GM18909 (cell line): ENCODE results near the gene CAPS.
"Not testable (repeated sequence)": the region's sequence is repeated elsewhere in the genome, so short reads cannot be mapped to it uniquely, and the experiment has no call there.

Experiments
- ATAC-seq: cut with Tn5 transposase; IDR thresholded peaks from one replicate; pipeline ENCODE4 v1.9.1; 2021; ENCODE audit warnings: mild to moderate bottlenecking; ENCODE audit not compliant: unreplicated experiment, poor library complexity

Gene CAPS

DNA sequence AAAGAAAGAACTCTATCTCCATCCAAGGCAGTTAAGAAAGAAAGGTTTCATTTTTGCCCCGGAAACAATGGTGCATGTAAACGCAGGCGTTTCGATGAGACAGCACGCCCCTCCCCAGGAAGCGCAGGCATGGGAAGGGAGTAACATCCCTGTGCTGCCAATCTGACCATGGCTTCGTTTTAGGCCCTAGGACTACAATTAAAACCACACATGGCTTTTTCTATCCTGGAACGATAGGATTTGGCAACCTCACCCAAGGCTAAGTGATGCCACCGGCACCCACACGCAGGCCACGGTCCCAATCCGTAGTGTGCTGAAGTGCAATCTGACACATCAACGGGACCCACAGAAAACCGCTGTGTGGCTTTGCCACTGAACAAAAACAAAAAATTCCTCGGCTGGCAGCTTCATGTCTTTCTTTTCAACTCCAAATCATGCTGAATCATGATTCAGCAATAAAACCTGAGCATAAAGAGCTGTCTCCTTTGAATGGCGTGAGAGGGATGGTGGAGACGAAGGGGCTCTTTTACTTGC, 39.7 kb downstream of the CAPS start:
- ATAC-seq, result no peak

DNA sequence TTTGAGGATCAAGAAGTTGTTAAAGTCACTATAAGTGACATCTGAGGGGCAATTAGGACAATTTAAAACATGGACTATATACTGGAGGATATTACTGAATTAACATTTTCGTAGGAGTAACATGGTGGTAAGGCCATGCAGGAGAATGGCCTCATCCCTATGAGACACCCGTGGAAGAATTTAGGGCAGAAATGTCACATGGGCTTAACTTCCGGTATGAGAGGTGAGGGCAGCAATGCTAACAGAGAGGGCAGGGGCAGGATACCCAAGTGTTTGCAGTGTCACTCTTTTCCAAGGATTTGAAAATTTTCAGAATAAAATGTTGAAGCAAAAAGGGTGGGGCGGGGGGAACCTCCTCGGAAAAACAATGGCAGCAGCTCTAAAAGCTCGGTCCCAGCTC, 40.2 kb downstream of the CAPS start:
- ATAC-seq, result no peak

DNA sequence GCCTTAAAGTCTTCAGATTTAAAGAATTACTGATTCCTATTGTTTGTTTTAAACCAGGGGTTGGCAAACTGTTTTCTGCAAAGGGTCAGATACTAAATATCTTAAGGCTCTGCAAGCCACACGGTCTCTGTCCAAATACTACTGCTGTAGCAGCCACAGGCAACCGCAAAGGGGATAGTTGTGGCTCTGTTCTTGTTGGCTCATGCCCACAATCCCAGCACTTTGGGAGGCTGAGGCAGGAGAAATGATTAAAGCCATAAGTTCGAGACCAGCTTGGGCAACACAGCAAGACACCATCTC, 41.5 kb downstream of the CAPS start:
- ATAC-seq, result no peak

DNA sequence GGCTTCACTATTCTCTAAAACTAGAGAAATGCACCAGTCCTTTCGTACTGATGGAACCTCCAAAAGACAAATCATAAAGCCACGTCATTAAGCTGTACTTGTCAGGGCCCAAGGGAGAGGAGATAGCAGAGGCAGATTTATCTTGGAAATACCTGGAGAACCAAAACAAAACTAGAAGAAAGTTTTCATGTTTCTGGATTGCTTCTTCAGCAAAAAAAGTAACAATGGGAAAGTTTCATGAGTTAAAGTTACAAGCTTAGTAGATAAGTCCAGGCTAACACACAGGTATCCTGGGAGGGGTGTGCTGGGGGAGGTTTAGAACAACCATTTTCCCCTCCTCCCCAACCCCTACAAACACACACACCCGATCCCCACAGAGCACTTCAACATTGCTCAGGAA, 42.3 kb downstream of the CAPS start:
- ATAC-seq, result no peak

DNA sequence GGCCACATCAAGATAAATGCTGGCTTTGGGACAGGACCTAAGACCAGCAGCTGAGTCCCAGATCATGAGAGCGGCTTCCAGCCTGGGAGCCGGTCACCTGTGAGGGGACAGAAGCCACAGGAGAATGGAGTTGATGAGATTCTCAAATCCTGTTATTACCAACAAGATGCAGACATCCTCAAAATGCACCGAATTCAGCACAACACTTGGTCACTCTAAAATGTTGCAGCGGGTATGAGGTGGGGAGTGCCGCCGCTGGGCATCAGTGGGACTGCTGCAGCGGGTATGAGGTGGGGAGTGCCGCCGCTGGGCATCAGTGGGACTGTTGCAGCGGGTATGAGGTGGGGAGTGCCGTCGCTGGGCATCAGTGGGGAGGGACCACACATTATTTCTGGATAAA, 42.7 kb downstream of the CAPS start:
- ATAC-seq, result no peak

DNA sequence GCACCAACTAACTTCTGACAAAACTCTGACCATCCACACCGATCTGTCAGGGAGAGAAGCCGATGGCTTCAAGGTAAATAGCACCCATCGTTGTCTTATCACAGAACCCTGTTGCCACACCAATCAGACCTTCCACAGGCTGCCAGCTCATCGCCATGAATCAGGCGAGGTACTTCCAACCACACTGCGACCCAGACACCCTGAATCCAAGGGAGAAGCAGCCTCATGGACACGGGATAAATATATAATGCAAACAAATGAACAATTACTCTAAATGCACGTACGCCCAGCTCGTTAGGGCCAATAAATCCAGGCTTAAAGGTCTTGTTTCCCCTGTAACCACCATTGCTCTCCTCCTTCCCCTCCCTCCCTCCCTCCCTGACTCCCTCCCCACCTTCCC, 43.1 kb downstream of the CAPS start:
- no peak for ATAC-seq

DNA sequence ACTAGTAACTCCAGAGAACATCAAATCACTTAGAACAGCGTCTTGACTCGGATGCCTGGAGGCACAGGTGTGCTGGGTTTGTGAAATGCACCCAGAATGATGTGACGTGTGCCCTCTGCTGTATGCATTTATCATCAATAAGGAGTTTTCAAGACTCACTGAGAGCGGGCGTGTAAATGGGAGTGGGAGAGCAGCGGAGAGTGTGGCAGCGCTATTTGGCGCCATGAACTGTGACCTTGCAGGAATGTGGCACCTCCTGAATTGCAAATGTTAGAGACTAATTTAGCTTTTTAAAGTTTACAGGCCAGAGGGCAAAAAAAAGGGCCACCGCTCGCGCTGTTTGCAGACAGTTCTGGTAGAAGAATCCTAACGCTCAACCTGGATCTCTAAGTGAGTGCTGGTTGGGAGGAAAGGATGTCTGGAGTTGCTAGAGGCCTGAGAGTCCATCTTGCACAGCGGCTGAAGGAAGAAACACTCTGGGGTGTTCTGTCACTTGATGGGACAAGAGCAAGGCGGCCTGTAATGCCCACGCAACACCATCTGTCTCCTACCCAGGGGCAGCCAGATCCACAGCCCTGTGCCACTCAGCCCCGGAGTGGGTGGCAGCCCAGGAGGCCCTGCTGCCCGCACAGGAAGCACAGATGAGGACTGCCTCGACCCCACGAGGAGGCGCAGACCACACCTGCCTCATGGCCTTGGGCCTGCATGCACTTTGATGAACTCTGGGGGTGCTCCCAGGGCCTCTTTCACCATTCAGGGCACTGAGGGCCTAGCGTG, 44.2 kb downstream of the CAPS start:
- ATAC-seq, result no peak

DNA sequence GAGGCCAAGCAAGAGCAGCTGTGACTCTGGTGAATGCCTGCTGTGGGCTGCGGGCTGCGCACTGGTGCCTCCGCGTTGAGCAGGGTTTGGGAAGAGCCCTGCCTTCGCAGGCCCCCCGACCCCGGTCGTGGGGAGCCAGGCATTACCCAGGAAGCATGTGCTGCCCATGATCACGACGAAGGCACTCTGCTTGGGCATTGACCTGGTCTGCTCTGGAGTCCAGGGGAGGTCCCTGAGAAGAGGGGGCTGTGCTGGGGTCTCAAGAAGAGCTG, 44.7 kb downstream of the CAPS start:
- no peak for ATAC-seq

DNA sequence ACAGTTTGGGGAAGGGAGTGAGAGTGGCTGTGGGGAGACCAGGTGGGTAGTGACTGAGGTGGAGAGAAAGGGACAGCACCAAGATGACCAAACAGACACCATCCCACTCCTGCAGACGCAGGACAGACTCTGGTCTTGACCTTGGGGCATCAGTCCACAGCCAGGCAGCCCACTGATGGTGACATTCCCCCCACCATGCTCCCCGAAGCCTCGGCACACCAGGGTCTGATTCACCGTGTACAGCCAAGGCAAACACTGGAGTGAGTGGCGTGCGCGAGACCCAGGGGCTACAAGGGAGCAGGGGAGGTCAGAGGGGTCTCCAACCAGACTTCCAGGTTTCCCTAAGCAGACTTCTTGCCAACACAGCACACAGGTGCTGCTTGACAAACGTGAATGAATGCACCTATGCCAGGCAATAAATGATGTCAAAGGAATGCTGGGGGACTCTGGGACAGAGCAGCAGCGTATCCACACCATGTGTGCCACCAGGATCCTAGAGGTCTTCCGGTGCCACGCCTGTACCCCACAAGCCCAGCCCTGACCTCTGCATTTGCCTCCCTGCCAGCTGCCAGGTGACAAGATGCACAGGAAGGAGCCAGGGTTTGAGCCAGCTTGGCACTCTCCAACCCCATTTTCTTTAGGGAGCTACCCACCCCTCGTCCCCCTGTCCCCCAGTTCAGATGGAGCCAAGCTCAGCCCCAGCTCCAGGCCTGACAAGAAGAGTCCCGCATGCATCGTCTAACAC, 45.4 kb downstream of the CAPS start:
- no peak for ATAC-seq

DNA sequence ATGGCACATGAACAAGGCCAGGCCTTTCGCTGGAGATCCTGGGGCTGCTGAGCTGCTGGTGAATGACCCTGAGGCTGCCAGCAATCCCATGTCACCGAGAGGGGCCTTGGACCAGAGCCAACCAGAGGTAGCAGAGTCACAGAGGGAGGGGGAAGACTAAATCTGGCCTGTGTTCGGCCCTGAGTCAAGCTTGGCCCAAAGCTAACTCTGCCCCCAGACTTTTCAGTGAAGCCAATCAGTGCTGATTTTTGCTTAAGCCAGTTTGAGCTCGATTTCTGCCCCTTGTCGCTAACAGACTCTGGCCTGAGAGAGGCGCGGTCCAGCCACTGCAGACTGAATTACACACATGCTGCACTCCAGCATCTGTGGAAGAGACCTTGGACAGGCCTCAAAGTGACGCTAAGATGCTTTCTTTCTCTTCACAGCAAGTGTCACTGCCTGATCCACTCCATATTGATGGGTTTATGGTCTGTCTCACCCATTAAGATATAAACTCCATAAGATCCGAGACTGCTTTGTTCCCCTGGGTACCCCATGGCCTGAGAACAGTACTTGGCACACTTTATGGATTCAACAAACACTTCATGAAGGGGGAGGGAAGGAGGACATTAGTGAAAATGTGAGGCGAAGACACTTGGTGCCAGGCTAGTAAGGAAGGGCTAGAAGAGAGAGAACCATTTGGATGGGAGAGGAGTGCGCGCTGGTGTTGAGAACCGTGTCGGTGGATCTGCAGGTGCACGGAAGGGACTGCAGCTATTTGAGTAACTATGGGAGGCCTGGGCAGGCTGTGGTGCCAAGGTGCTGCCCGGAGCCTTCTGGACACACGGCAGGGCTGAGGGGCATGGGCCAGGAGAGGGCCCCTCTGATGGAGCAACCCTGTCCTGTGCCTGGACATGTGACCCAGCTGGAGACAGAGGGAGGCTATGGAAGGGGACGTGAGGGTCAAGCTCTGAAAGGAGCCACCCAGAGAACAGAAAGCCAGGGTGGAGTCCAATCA, 46.2 kb downstream of the CAPS start:
- no peak for ATAC-seq

DNA sequence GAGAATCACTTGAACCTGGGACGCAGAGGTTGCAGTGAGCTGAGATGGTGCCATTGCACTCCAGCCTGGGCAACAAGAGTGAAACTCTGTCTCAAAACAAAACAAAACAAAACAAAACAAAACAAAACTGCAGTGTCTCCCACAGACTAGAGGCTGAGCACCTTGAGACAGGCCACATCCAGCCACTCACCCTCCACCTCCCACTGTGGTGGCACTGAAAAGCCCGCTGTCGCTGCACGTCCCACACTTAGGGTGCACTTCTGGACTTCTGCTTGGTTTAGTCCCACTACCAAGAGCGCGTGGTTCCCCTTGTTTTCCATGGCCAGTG, 47.6 kb downstream of the CAPS start:
- not testable (repeated sequence) for ATAC-seq

DNA sequence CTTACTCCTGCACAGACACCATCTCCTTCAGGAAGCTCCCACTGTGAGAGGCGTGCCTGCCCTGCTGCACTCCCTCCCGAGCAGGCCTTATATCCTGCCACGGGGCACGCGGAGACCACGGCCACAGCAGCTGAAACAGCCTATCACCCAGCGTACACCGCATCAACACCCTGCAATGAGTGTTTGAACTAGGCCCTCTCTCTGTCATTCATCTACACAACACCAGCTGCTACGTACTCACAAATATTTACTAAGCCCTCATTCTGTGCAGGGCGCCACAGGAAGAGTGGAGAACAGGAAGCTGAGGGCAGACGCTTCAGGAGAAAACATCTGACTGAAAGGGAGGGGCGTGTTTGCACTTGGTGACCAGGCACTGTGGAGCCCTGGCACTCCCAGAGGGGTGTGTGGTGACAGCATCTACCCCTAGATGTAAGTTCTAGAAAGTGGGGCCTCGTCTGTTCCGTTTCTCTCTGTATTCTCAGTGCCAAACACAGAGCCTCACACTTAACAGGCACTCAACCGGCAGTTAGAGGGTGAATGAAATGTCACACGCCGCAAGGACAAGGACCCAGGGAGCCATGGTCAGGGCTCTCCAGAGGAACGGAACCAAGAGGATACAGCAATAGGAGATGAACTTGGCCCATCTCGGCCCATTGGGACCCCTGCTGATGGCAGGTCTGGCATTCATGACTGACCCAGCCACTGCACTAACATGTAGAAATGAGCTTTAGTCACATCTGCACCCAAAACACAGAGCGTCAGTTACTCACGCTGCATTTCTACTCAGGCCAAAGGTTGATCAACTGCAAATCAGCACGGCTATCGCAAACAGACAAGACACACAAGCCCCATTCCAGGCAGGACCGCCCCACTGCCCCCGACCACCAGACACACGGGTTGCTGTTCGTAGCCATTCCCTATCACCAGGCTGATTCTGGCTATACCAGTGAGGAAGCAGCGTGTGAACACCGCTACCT, 48.2 kb downstream of the CAPS start:
- no peak for ATAC-seq

DNA sequence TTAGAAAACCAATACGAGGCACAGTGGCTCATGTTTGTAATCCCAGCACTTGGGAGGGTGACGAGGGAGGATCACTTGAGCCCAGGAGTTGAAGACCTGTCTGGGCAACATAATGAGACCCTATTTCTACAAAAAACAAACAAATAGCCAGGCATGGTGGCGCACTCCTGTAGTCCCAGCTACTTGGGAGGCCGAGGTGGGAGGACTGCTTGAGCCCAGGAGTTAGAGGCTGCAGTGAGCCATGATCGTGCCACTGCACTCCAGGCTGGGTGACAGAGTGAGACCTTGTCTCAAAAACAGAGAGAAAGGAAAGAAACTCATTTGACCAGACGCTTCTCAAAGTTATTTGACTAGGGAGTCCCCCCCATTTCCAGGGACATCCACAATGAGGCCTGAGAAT, 49.2 kb downstream of the CAPS start:
- not testable (repeated sequence) for ATAC-seq

DNA sequence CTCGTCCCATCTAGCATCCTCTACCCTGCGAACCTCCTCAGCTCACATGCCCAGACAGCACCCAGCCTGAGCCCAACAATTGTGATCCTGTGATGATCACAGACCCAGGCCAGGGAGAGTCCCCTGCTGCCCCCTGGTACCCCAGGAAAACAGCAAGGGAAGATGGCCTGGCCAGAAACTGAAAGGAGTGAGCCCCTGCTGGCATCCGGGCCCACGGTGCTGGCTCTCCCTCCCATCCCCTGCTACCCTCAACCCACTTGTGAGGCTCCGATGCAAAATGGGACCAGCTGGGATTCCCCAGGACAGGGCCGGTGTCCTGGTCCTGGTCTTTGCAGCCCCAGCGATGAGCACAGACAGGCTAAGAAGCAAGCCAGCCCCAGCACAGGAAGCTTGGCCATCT, 49.8 kb downstream of the CAPS start:
- ATAC-seq, result no peak

DNA sequence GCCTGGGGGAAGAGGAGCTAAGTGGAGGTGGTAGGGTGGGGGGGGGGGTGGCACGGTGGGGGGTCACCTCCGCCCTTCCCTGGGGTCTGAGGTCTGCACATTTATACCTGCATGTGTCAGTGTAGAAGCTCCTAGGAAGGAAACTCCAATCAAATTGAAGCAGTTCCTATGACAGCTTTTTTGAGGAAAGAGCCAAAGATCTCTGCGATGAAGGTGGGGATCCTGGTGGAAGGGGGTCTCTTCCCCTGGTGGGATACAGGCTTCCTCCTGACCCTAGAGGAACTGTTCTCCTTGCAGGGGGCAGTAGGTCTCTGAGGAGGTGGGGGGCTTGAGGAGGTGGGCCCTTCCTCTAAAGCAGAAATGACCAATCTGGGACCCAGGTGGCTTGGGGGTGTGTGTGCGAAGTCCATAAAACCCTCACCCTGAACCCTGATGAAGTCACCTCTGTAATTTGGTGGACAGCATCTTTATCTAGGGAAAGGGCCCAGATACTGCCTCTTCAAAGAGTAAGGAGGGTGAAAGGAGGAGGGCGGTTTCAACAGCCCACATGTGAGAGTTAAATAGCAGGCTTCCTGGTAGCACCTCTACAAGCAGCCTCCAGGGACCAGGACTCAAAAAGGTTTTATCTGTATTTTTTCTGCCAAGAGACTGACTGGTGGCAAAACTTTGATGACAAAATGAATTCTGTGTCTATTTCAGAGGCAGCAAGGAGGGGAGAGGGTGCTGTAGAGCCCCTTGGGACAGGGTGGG, 50.9 kb downstream of the CAPS start:
- no peak for ATAC-seq
